Neural progenitor cell (in vitro differentiated cells): ENCODE data around the gene EIF2B2. TPM values are rescaled to one million over a fixed set of nuclear protein-coding genes. Genes with fewer than 3 reads are reported as not detected.
A peak's percentile ranks its signal among the peaks of the same experiment; 100 is the strongest.

ENCODE experiments used
- DNase-seq: peaks from one replicate; pipeline ENCODE4 v3.0.0-alpha.2; 2016; ENCODE audit warnings: low spot score
- H2AFZ ChIP-seq: fragments of 200-600 bp; sonication (generic); replicated peaks from 2 replicates; pipeline ENCODE4 v1.6.1; 2016; ENCODE audit warnings: antibody characterized with exemption
- H3F3A ChIP-seq: fragments of 200-600 bp; sonication (generic); 2 replicates; pipeline ENCODE4 v1.6.1; 2016; ENCODE audit warnings: antibody characterized with exemption, low read depth
- H3K27ac ChIP-seq: fragments of 200-600 bp; sonication (generic); 2 replicates; pipeline ENCODE4 v1.5.1; 2016; ENCODE audit warnings: mild to moderate bottlenecking
- H3K27me3 ChIP-seq: fragments of 200-600 bp; sonication (generic); 2 replicates; pipeline ENCODE4 v1.6.1; 2016; ENCODE audit warnings: mild to moderate bottlenecking, moderate library complexity
- H3K36me3 ChIP-seq: fragments of 200-600 bp; sonication (generic); 2 replicates; pipeline ENCODE4 v1.5.1; 2016
- H3K4me1 ChIP-seq: fragments of 200-600 bp; sonication (generic); 2 replicates; pipeline ENCODE4 v1.6.1; 2016; ENCODE audit warnings: mixed run types
- H3K4me2 ChIP-seq: fragments of 200-600 bp; sonication (generic); 2 replicates; pipeline ENCODE4 v1.6.1; 2016
- H3K4me3 ChIP-seq: fragments of 200-600 bp; sonication (generic); 2 replicates; pipeline ENCODE4 v1.5.1; 2016
- H3K79me2 ChIP-seq: fragments of 200-600 bp; sonication (generic); 2 replicates; pipeline ENCODE4 v1.6.1; 2016; ENCODE audit warnings: low read depth
- H3K9ac ChIP-seq: fragments of 200-600 bp; sonication (generic); 2 replicates; pipeline ENCODE4 v1.6.1; 2016
- H3K9me3 ChIP-seq: fragments of 200-600 bp; sonication (generic); 2 replicates; pipeline ENCODE4 v1.5.1; 2016; ENCODE audit warnings: low read depth
- H4K20me1 ChIP-seq: fragments of 200-600 bp; sonication (generic); 2 replicates; pipeline ENCODE4 v1.6.1; 2016; ENCODE audit warnings: low read depth
- H3K27ac Mint-ChIP-seq: 3 replicates; pipeline ENCODE4 v1.8.0; 2021; ENCODE audit warnings: mixed read lengths
- H3K27me3 Mint-ChIP-seq: 2 replicates; pipeline ENCODE4 v1.8.0; 2022; ENCODE audit warnings: low read depth, mild to moderate bottlenecking, inconsistent platforms, moderate library complexity, mixed read lengths; ENCODE audit not compliant: insufficient read depth
- H3K36me3 Mint-ChIP-seq: 3 replicates; pipeline ENCODE4 v1.8.0; 2021; ENCODE audit warnings: mixed read lengths
- H3K4me1 Mint-ChIP-seq: 3 replicates; pipeline ENCODE4 v1.8.0; 2021; ENCODE audit warnings: mixed read lengths
- H3K4me3 Mint-ChIP-seq: 3 replicates; pipeline ENCODE4 v1.8.0; 2021; ENCODE audit warnings: mild to moderate bottlenecking, moderate library complexity, mixed read lengths
- H3K9me3 Mint-ChIP-seq: 3 replicates; pipeline ENCODE4 v1.8.0; 2020; ENCODE audit warnings: mixed read lengths
- CTCF ChIP-seq: fragments of 200-600 bp; sonication (generic); IDR thresholded peaks from 2 replicates; pipeline ENCODE4 v1.5.1; 2017; ENCODE audit warnings: antibody characterized with exemption, mild to moderate bottlenecking
- EZH2 ChIP-seq: fragments of 200-600 bp; sonication (generic); IDR thresholded peaks from 2 replicates; pipeline ENCODE4 v1.6.1; 2017; ENCODE audit warnings: antibody characterized with exemption, mild to moderate bottlenecking, moderate library complexity
- EZH2phosphoT487 ChIP-seq: fragments of 200-600 bp; sonication (generic); IDR thresholded peaks from 2 replicates; pipeline ENCODE4 v1.6.1; 2017; ENCODE audit warnings: antibody characterized with exemption
- total RNA-seq: library from RNA; depleted of rRNA; stranded (reverse); fragments of >200 nt; gene quantifications from 2 replicates; pipeline ENCODE4 v1.2.3, GENCODE V29; 2015; ENCODE audit warnings: low replicate concordance

The EIF2B2 gene
- total RNA-seq, 1 donor from 2014 or later, result 26.9 TPM

GRCh38 chr14:74961238-74961911 is 41.3 kb upstream of the EIF2B2 start:
- H3K27ac Mint-ChIP-seq, result no peak overlapping the region
- Histone ChIP-seq H3K27me3 (peaks cover 24% of the 10 kb centered on the region), H3K9ac (no peak overlapping the region), H3K4me2 (peak overlapping the region; percentile 48), H3K27ac (no peak overlapping the region), H3K36me3 (no peaks in the 10 kb centered on the region), H4K20me1 (no peaks in the 10 kb centered on the region), H3K4me1 (peaks cover 21% of the 10 kb centered on the region), H3K79me2 (no peaks in the 10 kb centered on the region), H3F3A (peaks cover 4% of the 10 kb centered on the region), H2AFZ (no peak overlapping the region), H3K9me3 (no peaks in the 10 kb centered on the region), H3K4me3 (no peak overlapping the region)
- no peaks in the 10 kb centered on the region for H3K36me3 Mint-ChIP-seq
- no peak overlapping the region for H3K4me3 Mint-ChIP-seq
- peaks cover 28% of the 10 kb centered on the region for H3K4me1 Mint-ChIP-seq
- H3K27me3 Mint-ChIP-seq, result peaks cover 7% of the 10 kb centered on the region
- DNase-seq, result no peak
- TF ChIP-seq CTCF, result no peak
- TF ChIP-seq EZH2phosphoT487, result no peak
- no peak for TF ChIP-seq EZH2
- no peaks in the 10 kb centered on the region for H3K9me3 Mint-ChIP-seq

GRCh38 chr14:74962046-74962445 is 40.7 kb upstream of the EIF2B2 start:
- Mint-ChIP-seq H3K27me3 (peaks cover 7% of the 10 kb centered on the region), H3K4me3 (no peak overlapping the region), H3K27ac (peak overlapping the region; percentile 26), H3K4me1 (peaks cover 23% of the 10 kb centered on the region), H3K36me3 (no peaks in the 10 kb centered on the region), H3K9me3 (no peaks in the 10 kb centered on the region)
- Histone ChIP-seq H3K4me1 (peaks cover 15% of the 10 kb centered on the region), H3K79me2 (no peaks in the 10 kb centered on the region), H3F3A (no peaks in the 10 kb centered on the region), H3K4me2 (peak overlapping the region; percentile 48), H3K4me3 (no peak overlapping the region), H3K9ac (no peak overlapping the region), H2AFZ (no peak overlapping the region), H3K36me3 (no peaks in the 10 kb centered on the region), H3K9me3 (no peaks in the 10 kb centered on the region), H3K27ac (no peak overlapping the region), H3K27me3 (peaks cover 17% of the 10 kb centered on the region), H4K20me1 (no peaks in the 10 kb centered on the region)
- TF ChIP-seq EZH2, result no peak
- TF ChIP-seq CTCF, result no peak
- no peak for TF ChIP-seq EZH2phosphoT487
- no peak for DNase-seq

- no peak overlapping the region for H3K4me3 ChIP-seq
- Mint-ChIP-seq H3K4me3 (no peak overlapping the region), H3K27ac (peak overlapping the region; percentile 26), H3K36me3 (no peaks in the 10 kb centered on the region), H3K27me3 (peaks cover 7% of the 10 kb centered on the region), H3K4me1 (peaks cover 21% of the 10 kb centered on the region), H3K9me3 (no peaks in the 10 kb centered on the region)
- no peaks in the 10 kb centered on the region for H3K36me3 ChIP-seq
- peaks cover 13% of the 10 kb centered on the region for H3K27me3 ChIP-seq
- peak overlapping the region; percentile 48 for H3K4me2 ChIP-seq
- no peaks in the 10 kb centered on the region for H3K79me2 ChIP-seq
- no peaks in the 10 kb centered on the region for H4K20me1 ChIP-seq
- no peak overlapping the region for H2AFZ ChIP-seq
- no peak overlapping the region for H3K9ac ChIP-seq
- peaks cover 15% of the 10 kb centered on the region for H3K4me1 ChIP-seq
- H3K27ac ChIP-seq, result no peak overlapping the region
- DNase-seq, result no peak
- no peaks in the 10 kb centered on the region for H3F3A ChIP-seq
- H3K9me3 ChIP-seq, result no peaks in the 10 kb centered on the region
- TF ChIP-seq CTCF (no peak), EZH2 (no peak), EZH2phosphoT487 (no peak)
These were observed 40.2 kb upstream of the EIF2B2 start for GRCh38 chr14:74962493-74962892.
